HepG2 (cell line): ENCODE measurements around the gene PLCB1. TPM values are rescaled to one million over a fixed set of nuclear protein-coding genes. Genes with fewer than 3 reads are reported as not detected.

Source experiments
- AKAP8 ChIP-seq: sonication (generic); formaldehyde crosslinking; IDR thresholded peaks from 2 replicates; pipeline ENCODE4 v1.5.1; 2020; ENCODE audit warnings: mild to moderate bottlenecking, missing genetic modification reagents
- KAT2B ChIP-seq: fragments of 150-350 bp; IDR thresholded peaks from 2 replicates; pipeline ENCODE4 v1.6.1; 2014; ENCODE audit warnings: low read depth, low read length, borderline replicate concordance
- MED8 ChIP-seq: sonication (generic); formaldehyde crosslinking; IDR thresholded peaks from 2 replicates; pipeline ENCODE4 v1.8.1; 2023; ENCODE audit warnings: mild to moderate bottlenecking, missing genetic modification reagents; ENCODE audit not compliant: insufficient replicate concordance
- TBP ChIP-seq: sonication (generic); formaldehyde crosslinking; IDR thresholded peaks from 2 replicates; pipeline ENCODE4 v1.5.0; 2020; ENCODE audit warnings: missing genetic modification reagents
- TCF7L2 ChIP-seq: IDR thresholded peaks from 2 replicates; pipeline ENCODE4 v1.6.1; 2011; ENCODE audit warnings: mild to moderate bottlenecking, low read depth, low read length, moderate library complexity
- ZBTB7A ChIP-seq: sonication (generic); formaldehyde crosslinking; IDR thresholded peaks from 2 replicates; pipeline ENCODE4 v1.8.0; 2022; ENCODE audit warnings: mild to moderate bottlenecking, missing genetic modification reagents
- ZNF34 ChIP-seq: sonication (generic); formaldehyde crosslinking; IDR thresholded peaks from 2 replicates; pipeline ENCODE4 v1.4.0; 2020; ENCODE audit warnings: mild to moderate bottlenecking, missing genetic modification reagents, borderline replicate concordance
- ZNF382 ChIP-seq: sonication (generic); formaldehyde crosslinking; IDR thresholded peaks from 2 replicates; pipeline ENCODE4 v1.5.0; 2020; ENCODE audit warnings: missing genetic modification reagents, mild to moderate bottlenecking, borderline replicate concordance
- ZNF441 ChIP-seq: sonication (generic); formaldehyde crosslinking; IDR thresholded peaks from 2 replicates; pipeline ENCODE4 v1.7.0; 2021; ENCODE audit warnings: missing genetic modification reagents, borderline replicate concordance
- ZNF460 ChIP-seq: sonication (generic); formaldehyde crosslinking; IDR thresholded peaks from 2 replicates; pipeline ENCODE4 v1.5.1; 2020; ENCODE audit warnings: missing genetic modification reagents, mild to moderate bottlenecking, borderline replicate concordance
- ZNF563 ChIP-seq: sonication (generic); formaldehyde crosslinking; IDR thresholded peaks from 2 replicates; pipeline ENCODE4 v1.8.0; 2022; ENCODE audit warnings: mild to moderate bottlenecking, moderate library complexity, missing genetic modification reagents
- ZNF713 ChIP-seq: sonication (generic); formaldehyde crosslinking; IDR thresholded peaks from 2 replicates; pipeline ENCODE4 v1.4.0; 2020; ENCODE audit warnings: mild to moderate bottlenecking, missing genetic modification reagents
- polyA plus RNA-seq, 8 experiments: library from polyadenylated mRNA; depleted of rRNA in 3 of 8; stranded (reverse) in 7 of 8; unstranded in 1 of 8; fragments of >200 nt; fragmentation: Illumina TruSeq in 4 of 8; extraction: Trizol in 4 of 8; gene quantifications; 2 replicates each; pipeline versions ENCODE4 v1.2.1 to v1.2.3, GENCODE V29; 2011 to 2016; ENCODE audit warnings: low read depth in 4 of 8, missing spikeins in 1 of 8, mixed read lengths in 1 of 8; ENCODE audit not compliant: insufficient read depth in 1 of 8
- total RNA-seq, 5 experiments: library from RNA; depleted of rRNA; stranded (reverse); fragments of >200 nt; fragmentation: Illumina TruSeq; extraction: Trizol; gene quantifications; 2 replicates each; pipeline ENCODE4 v1.2.3, GENCODE V29; 2016; ENCODE audit warnings: low read depth in 1 of 5
- TF ChIP-seq, protein P1 (sequence below): IDR thresholded peaks from 2 replicates; pipeline ENCODE4 v1.6.1; 2016; ENCODE audit warnings: low read depth
- TF ChIP-seq, protein P2 (sequence below): sonication (generic); formaldehyde crosslinking; IDR thresholded peaks from 2 replicates; pipeline ENCODE4 v1.4.0; 2020; ENCODE audit warnings: mild to moderate bottlenecking, missing genetic modification reagents
- TF ChIP-seq, protein P3 (sequence below): sonication (generic); formaldehyde crosslinking; IDR thresholded peaks from 2 replicates; pipeline ENCODE4 v1.4.0; 2020; ENCODE audit warnings: mild to moderate bottlenecking, missing genetic modification reagents
- TF ChIP-seq, protein P4 (sequence below): sonication (generic); formaldehyde crosslinking; IDR thresholded peaks from 2 replicates; pipeline ENCODE4 v1.8.0; 2022; ENCODE audit warnings: low read depth, missing genetic modification reagents
- TF ChIP-seq, protein P5 (sequence below): sonication (generic); formaldehyde crosslinking; IDR thresholded peaks from 2 replicates; pipeline ENCODE4 v1.8.1; 2023; ENCODE audit warnings: missing genetic modification reagents, inconsistent platforms, borderline replicate concordance

PLCB1 gene
- total and polyA plus RNA-seq, 2 of the 13 experiments (the other 11 are each of a cell fraction or from before 2014, with no cell fraction given), result 42.4 to 55.9 TPM

DNA sequence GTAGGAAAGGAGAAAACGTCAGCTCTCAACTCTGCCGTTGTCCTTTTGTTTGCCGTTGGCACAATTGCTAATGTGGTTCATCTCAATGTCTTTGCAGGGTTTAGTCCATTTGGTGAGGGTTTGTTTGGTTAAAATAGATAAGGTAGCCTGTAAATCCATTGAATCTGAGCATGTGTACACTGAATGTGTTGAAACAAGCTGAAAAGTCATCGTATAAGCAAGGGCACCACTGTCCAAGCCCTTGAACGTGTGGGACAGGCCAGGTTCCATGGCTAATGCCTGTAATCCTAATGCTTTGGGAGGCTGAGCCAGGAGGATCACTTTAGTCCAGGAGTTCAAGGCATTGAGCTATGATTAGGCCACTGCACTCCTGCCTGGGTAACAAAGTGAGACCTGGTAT is 712.1 kb downstream of the PLCB1 start (continued):
- TF ChIP-seq ZNF441 (no peak), ZNF382 (no peak), ZNF460 (CRISPR knock-in tag) (no peak), ZNF713 (CRISPR knock-in tag) (no peak), ZNF34 (CRISPR knock-in tag) (no peak), MED8 (no peak), AKAP8 (no peak), TCF7L2 (no peak), ZBTB7A (CRISPR knock-in tag) (no peak), ZNF563 (CRISPR knock-in tag) (no peak), KAT2B (no peak), TBP (no peak)
- TF ChIP-seq, protein P1, sequence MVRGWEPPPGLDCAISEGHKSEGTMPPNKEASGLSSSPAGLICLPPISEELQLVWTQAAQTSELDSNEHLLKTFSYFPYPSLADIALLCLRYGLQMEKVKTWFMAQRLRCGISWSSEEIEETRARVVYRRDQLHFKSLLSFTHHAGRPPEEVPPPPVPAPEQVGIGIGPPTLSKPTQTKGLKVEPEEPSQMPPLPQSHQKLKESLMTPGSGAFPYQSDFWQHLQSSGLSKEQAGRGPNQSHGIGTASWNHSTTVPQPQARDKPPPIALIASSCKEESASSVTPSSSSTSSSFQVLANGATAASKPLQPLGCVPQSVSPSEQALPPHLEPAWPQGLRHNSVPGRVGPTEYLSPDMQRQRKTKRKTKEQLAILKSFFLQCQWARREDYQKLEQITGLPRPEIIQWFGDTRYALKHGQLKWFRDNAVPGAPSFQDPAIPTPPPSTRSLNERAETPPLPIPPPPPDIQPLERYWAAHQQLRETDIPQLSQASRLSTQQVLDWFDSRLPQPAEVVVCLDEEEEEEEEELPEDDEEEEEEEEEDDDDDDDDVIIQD, result peak; percentile 81
- TF ChIP-seq, protein P2, sequence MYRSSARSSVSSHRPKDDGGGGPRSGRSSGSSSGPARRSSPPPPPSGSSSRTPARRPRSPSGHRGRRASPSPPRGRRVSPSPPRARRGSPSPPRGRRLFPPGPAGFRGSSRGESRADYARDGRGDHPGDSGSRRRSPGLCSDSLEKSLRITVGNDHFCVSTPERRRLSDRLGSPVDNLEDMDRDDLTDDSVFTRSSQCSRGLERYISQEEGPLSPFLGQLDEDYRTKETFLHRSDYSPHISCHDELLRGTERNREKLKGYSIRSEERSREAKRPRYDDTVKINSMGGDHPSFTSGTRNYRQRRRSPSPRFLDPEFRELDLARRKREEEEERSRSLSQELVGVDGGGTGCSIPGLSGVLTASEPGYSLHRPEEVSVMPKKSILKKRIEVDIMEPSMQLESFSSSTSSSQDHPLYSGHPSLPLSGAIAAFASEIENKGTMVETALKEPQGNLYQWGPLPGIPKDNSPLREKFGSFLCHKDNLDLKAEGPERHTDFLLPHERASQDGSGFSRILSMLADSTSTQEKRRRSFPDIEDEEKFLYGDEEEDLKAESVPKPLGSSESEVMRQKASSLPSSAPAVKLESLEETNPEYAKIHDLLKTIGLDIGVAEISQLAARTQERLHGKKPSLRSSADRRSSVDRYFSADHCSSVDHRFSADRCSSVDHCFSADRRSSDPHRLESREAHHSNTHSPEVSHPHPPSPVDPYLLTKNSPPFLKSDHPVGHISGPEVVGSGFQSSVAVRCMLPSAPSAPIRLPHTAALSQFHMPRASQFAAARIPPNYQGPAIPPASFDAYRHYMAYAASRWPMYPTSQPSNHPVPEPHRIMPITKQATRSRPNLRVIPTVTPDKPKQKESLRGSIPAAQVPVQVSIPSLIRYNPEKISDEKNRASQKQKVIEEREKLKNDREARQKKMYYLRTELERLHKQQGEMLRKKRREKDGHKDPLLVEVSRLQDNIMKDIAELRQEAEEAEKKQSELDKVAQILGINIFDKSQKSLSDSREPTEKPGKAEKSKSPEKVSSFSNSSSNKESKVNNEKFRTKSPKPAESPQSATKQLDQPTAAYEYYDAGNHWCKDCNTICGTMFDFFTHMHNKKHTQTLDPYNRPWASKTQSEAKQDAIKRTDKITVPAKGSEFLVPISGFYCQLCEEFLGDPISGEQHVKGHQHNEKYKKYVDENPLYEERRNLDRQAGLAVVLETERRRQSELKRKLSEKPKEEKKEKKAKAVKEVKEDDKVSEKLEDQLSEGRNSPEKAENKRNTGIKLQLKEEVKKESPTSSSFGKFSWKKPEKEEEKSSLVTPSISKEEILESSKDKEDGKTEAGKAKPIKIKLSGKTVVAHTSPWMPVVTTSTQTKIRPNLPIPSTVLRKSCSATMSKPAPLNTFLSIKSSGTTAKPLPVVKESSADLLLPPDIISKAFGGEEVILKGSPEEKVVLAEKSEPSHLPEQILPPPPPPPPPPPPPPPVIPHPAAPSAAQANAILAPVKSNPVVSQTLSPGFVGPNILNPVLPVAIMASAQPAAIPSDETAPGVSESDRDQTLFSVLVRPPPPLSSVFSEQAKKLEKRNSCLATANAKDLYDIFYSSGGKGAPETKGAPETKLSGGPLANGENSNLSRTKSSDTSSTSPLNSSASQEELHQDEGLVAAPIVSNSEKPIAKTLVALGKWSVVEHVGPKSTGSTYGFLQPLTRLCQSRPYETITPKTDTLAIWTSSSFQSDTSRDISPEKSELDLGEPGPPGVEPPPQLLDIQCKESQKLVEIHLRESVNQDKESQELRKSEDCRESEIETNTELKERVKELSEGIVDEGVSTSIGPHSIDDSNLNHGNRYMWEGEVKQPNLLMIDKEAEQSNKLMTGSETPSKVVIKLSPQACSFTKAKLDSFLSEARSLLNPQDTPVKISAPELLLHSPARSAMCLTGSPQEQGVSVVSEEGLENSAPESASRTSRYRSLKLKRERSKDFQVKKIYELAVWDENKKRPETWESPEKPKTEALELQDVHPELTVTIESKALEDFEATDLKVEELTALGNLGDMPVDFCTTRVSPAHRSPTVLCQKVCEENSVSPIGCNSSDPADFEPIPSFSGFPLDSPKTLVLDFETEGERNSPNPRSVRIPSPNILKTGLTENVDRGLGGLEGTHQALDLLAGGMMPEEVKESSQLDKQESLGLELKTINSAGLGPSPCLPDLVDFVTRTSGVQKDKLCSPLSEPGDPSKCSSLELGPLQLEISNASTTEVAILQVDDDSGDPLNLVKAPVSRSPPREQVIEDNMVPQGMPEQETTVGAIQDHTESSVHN (CRISPR knock-in tag), result no peak
- TF ChIP-seq, protein P3, sequence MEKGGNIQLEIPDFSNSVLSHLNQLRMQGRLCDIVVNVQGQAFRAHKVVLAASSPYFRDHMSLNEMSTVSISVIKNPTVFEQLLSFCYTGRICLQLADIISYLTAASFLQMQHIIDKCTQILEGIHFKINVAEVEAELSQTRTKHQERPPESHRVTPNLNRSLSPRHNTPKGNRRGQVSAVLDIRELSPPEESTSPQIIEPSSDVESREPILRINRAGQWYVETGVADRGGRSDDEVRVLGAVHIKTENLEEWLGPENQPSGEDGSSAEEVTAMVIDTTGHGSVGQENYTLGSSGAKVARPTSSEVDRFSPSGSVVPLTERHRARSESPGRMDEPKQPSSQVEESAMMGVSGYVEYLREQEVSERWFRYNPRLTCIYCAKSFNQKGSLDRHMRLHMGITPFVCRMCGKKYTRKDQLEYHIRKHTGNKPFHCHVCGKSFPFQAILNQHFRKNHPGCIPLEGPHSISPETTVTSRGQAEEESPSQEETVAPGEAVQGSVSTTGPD, result peak; percentile 95
- TF ChIP-seq, protein P4, sequence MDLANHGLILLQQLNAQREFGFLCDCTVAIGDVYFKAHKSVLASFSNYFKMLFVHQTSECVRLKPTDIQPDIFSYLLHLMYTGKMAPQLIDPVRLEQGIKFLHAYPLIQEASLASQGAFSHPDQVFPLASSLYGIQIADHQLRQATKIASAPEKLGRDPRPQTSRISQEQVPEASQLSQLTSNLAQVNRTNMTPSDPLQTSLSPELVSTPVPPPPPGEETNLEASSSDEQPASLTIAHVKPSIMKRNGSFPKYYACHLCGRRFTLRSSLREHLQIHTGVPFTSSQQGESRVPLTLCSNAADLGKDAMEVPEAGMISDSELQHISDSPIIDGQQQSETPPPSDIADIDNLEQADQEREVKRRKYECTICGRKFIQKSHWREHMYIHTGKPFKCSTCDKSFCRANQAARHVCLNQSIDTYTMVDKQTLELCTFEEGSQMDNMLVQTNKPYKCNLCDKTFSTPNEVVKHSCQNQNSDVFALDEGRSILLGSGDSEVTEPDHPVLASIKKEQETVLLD, result no peak
- TF ChIP-seq, protein P5, sequence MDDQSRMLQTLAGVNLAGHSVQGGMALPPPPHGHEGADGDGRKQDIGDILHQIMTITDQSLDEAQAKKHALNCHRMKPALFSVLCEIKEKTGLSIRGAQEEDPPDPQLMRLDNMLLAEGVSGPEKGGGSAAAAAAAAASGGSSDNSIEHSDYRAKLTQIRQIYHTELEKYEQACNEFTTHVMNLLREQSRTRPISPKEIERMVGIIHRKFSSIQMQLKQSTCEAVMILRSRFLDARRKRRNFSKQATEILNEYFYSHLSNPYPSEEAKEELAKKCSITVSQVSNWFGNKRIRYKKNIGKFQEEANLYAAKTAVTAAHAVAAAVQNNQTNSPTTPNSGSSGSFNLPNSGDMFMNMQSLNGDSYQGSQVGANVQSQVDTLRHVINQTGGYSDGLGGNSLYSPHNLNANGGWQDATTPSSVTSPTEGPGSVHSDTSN (CRISPR knock-in tag), result no peak
